HG02938 (cell line): ENCODE measurements around the gene HMG20A.

Source experiments
- ATAC-seq: cut with Tn5 transposase; IDR thresholded peaks from one replicate; pipeline ENCODE4 v1.9.1; 2021; ENCODE audit warnings: mild to moderate bottlenecking, moderate library complexity; ENCODE audit not compliant: unreplicated experiment

Gene HMG20A

GRCh38 chr15:77420610-77421369 lies at the start of gene HMG20A:
TSS of gene HMG20A (plus strand) at chr15:77420888. CDS start at chr15:77458408, 37,520 bp downstream.
- peak; percentile 39 for ATAC-seq

GRCh38 chr15:77371850-77372563 lies 48.7 kb upstream of the HMG20A start:
- ATAC-seq, result no peak

- no peak for ATAC-seq
Observed at GRCh38 chr15:77373441-77373840, 47.2 kb upstream of the HMG20A start.

- no peak for ATAC-seq
Observed at GRCh38 chr15:77375133-77375532, 45.6 kb upstream of the HMG20A start.

GRCh38 chr15:77376770-77377169 lies 43.9 kb upstream of the HMG20A start:
- ATAC-seq, result no peak

GRCh38 chr15:77380033-77380432 lies 40.7 kb upstream of the HMG20A start:
- no peak for ATAC-seq

- ATAC-seq, result no peak
Observed at GRCh38 chr15:77384086-77384485, 36.6 kb upstream of the HMG20A start.

GRCh38 chr15:77384589-77385359 lies 35.9 kb upstream of the HMG20A start:
- ATAC-seq, result no peak

GRCh38 chr15:77386626-77387025 lies 34.1 kb upstream of the HMG20A start:
- no peak for ATAC-seq

GRCh38 chr15:77387365-77388105 lies 33.2 kb upstream of the HMG20A start:
- ATAC-seq, result no peak

- ATAC-seq, result no peak
Observed at GRCh38 chr15:77391372-77391951, 29.2 kb upstream of the HMG20A start.

GRCh38 chr15:77392762-77393470 lies 27.8 kb upstream of the HMG20A start:
- no peak for ATAC-seq

- ATAC-seq, result no peak
Observed at GRCh38 chr15:77393471-77393840, 27.2 kb upstream of the HMG20A start.

GRCh38 chr15:77395013-77395774 lies 25.5 kb upstream of the HMG20A start:
- no peak for ATAC-seq

- no peak for ATAC-seq
Observed at GRCh38 chr15:77396692-77397091, 24.0 kb upstream of the HMG20A start.

- ATAC-seq, result no peak
Observed at GRCh38 chr15:77398927-77399326, 21.8 kb upstream of the HMG20A start.

- no peak for ATAC-seq
Observed at GRCh38 chr15:77400258-77400657, 20.4 kb upstream of the HMG20A start.

GRCh38 chr15:77402740-77403379 lies 17.8 kb upstream of the HMG20A start:
- no peak for ATAC-seq
